Nephron (organoid): ENCODE results near the gene CHD9.
"Not testable (repeated sequence)": the region's sequence is repeated elsewhere in the genome, so short reads cannot be mapped to it uniquely, and the experiment has no call there.

Experiments
- H3K27ac Mint-ChIP-seq, 3 experiments: 2 replicates each; pipeline ENCODE4 v1.8.0; 2020; ENCODE audit warnings: mixed read lengths in 3 of 3, mild to moderate bottlenecking in 2 of 3, moderate library complexity in 1 of 3
- H3K27me3 Mint-ChIP-seq: 2 replicates; pipeline ENCODE4 v1.8.0; 2021; ENCODE audit warnings: low read depth, mild to moderate bottlenecking, moderate library complexity, mixed read lengths
- H3K36me3 Mint-ChIP-seq: 2 replicates; pipeline ENCODE4 v1.8.0; 2020; ENCODE audit warnings: low read depth, mixed read lengths
- H3K4me1 Mint-ChIP-seq: 2 replicates; pipeline ENCODE4 v1.8.0; 2020; ENCODE audit warnings: mixed read lengths
- H3K4me3 Mint-ChIP-seq, 3 experiments: 2 replicates each; pipeline ENCODE4 v1.8.0; 2020; ENCODE audit warnings: mild to moderate bottlenecking in 3 of 3, mixed read lengths in 3 of 3, moderate library complexity in 2 of 3
- H3K9me3 Mint-ChIP-seq: 2 replicates; pipeline ENCODE4 v1.8.0; 2020; ENCODE audit warnings: mixed read lengths
- CTCF ChIP-seq, 3 experiments: fragments of 200-600 bp; sonication (generic); IDR thresholded peaks; one replicate each; pipeline ENCODE4 v1.5.0; 2021; ENCODE audit warnings: antibody characterized with exemption in 3 of 3; ENCODE audit not compliant: unreplicated experiment in 3 of 3

The CHD9 gene

GRCh38 chr16:53067675-53068074, 12.9 kb downstream of the CHD9 start:
- Mint-ChIP-seq H3K4me3 (no peak overlapping the region), H3K9me3 (no peaks in the 10 kb centered on the region), H3K27ac (no peak overlapping the region), H3K4me1 (peaks cover 37% of the 10 kb centered on the region), H3K36me3 (peaks cover 32% of the 10 kb centered on the region), H3K27me3 (no peaks in the 10 kb centered on the region)
- no peak for TF ChIP-seq CTCF (IDR thresholded peaks at IDR 0.05; ENCODE audit: unreplicated experiment in 3 of 3)

- TF ChIP-seq CTCF (IDR thresholded peaks at IDR 0.05; ENCODE audit: unreplicated experiment in 3 of 3): no peak
- no peaks in the 10 kb centered on the region for H3K27me3 Mint-ChIP-seq
- H3K4me3 Mint-ChIP-seq: no peak overlapping the region
- no peaks in the 10 kb centered on the region for H3K9me3 Mint-ChIP-seq
- peak overlapping the region in 2 of 3 experiments; percentile 8 to 66 for H3K27ac Mint-ChIP-seq
- peaks cover 44% of the 10 kb centered on the region for H3K4me1 Mint-ChIP-seq
- H3K36me3 Mint-ChIP-seq: peaks cover 38% of the 10 kb centered on the region
These were observed 13.6 kb downstream of the CHD9 start for GRCh38 chr16:53068423-53068833.

- H3K4me1 Mint-ChIP-seq: peaks cover 44% of the 10 kb centered on the region
- H3K27ac Mint-ChIP-seq: peak overlapping the region in 2 of 3 experiments; percentile 82 to 99
- no peak overlapping the region for H3K4me3 Mint-ChIP-seq
- peaks cover 48% of the 10 kb centered on the region for H3K36me3 Mint-ChIP-seq
- peaks cover 7% of the 10 kb centered on the region for H3K9me3 Mint-ChIP-seq
- no peak for TF ChIP-seq CTCF (IDR thresholded peaks at IDR 0.05; ENCODE audit: unreplicated experiment in 3 of 3)
- H3K27me3 Mint-ChIP-seq: no peaks in the 10 kb centered on the region
These were observed 15.0 kb downstream of the CHD9 start for GRCh38 chr16:53069772-53070171.

- H3K4me3 Mint-ChIP-seq: peak overlapping the region; percentile 69 to 85 (median 80)
- H3K27me3 Mint-ChIP-seq: no peaks in the 10 kb centered on the region
- TF ChIP-seq CTCF (IDR thresholded peaks at IDR 0.05; ENCODE audit: unreplicated experiment in 3 of 3): no peak
These were observed 17.0 kb downstream of the CHD9 start for GRCh38 chr16:53071748-53072301.

GRCh38 chr16:53073022-53073421, 18.2 kb downstream of the CHD9 start:
- Mint-ChIP-seq H3K9me3 (peaks cover 12% of the 10 kb centered on the region), H3K36me3 (peaks cover 50% of the 10 kb centered on the region), H3K4me3 (peak overlapping the region in 1 of 3 experiments; percentile 43), H3K27me3 (no peaks in the 10 kb centered on the region), H3K4me1 (peaks cover 37% of the 10 kb centered on the region), H3K27ac (peak overlapping the region; percentile 36 to 79 (median 68))
- TF ChIP-seq CTCF (IDR thresholded peaks at IDR 0.05; ENCODE audit: unreplicated experiment in 3 of 3): no peak

More at GRCh38 chr16:53071748-53072301, 17.0 kb downstream of the CHD9 start:
- H3K27ac Mint-ChIP-seq: peak overlapping the region; percentile 99
- H3K4me1 Mint-ChIP-seq: peaks cover 33% of the 10 kb centered on the region
- H3K9me3 Mint-ChIP-seq: peaks cover 12% of the 10 kb centered on the region
- H3K36me3 Mint-ChIP-seq: peaks cover 53% of the 10 kb centered on the region

GRCh38 chr16:53074296-53074695, 19.5 kb downstream of the CHD9 start:
- not testable (repeated sequence) for H3K4me3 Mint-ChIP-seq, H3K27me3 Mint-ChIP-seq
- peaks cover 47% of the 10 kb centered on the region for H3K36me3 Mint-ChIP-seq
- peaks cover 48% of the 10 kb centered on the region for H3K4me1 Mint-ChIP-seq
- H3K9me3 Mint-ChIP-seq: peaks cover 12% of the 10 kb centered on the region
- H3K27ac Mint-ChIP-seq: peak overlapping the region in 2 of 3 experiments; percentile 62 to 79

- peaks cover 42% of the 10 kb centered on the region for H3K36me3 Mint-ChIP-seq
- H3K4me1 Mint-ChIP-seq: peaks cover 57% of the 10 kb centered on the region
- H3K9me3 Mint-ChIP-seq: peaks cover 12% of the 10 kb centered on the region
- H3K27me3 Mint-ChIP-seq, H3K4me3 Mint-ChIP-seq: not testable (repeated sequence)
- H3K27ac Mint-ChIP-seq: peak overlapping the region in 2 of 3 experiments; percentile 45 to 53
These were observed 20.7 kb downstream of the CHD9 start for GRCh38 chr16:53075461-53075860.
